IMR-90 (cell line): ENCODE data around the gene UPF1. TPM values are rescaled to one million over a fixed set of nuclear protein-coding genes. Genes with fewer than 3 reads are reported as not detected.

ENCODE experiments used
- ATAC-seq: fragments of 200-7000 bp; cut with Tn5 transposase; 2 replicates; pipeline ENCODE4 v1.9.1; 2020; ENCODE audit warnings: low read depth, mild to moderate bottlenecking, moderate library complexity
- BruUV-seq: library from RNA; stranded (reverse); fragments of 400-500 nt; replicated peaks from 2 replicates; lab custom pipeline; 2021; lab: Mats Ljungman, UMichigan
- CTCF ChIA-PET: fragments of 300-600 bp; formaldehyde crosslinking; extraction: SDS; loops from one replicate; lab custom pipeline; 2021; ENCODE audit warnings: antibody characterized with exemption; lab: Yijun Ruan, JAX
- POLR2A ChIA-PET: fragments of 300-600 bp; sonication (Branson Sonifier 250); formaldehyde crosslinking; loops from one replicate; lab custom pipeline; 2022; ENCODE audit warnings: antibody characterized with exemption; ENCODE audit not compliant: unreplicated experiment; lab: Charles Lee
- DNase-seq: peaks from one replicate; pipeline ENCODE4 v3.0.0; 2013
- H2AFZ ChIP-seq: replicated peaks from 2 replicates; pipeline ENCODE3; 2013; ENCODE audit warnings: low read length, mild to moderate bottlenecking; ENCODE audit not compliant: poor library complexity
- H2AK5ac ChIP-seq: 2 replicates; pipeline ENCODE4 v1.6.1; 2013; ENCODE audit warnings: low read depth, low read length, inconsistent platforms
- H2AK9ac ChIP-seq: replicated peaks from 2 replicates; pipeline ENCODE3; 2013; ENCODE audit warnings: mild to moderate bottlenecking, low read depth, low read length, moderate library complexity; ENCODE audit not compliant: poor library complexity
- H2BK120ac ChIP-seq: 2 replicates; pipeline ENCODE4 v1.6.1; 2013; ENCODE audit warnings: low read depth, low read length, inconsistent platforms
- H2BK15ac ChIP-seq: 3 replicates; pipeline ENCODE4 v1.6.1; 2013; ENCODE audit warnings: low read depth, low read length, inconsistent platforms
- H2BK20ac ChIP-seq: 2 replicates; pipeline ENCODE4 v1.6.1; 2013; ENCODE audit warnings: low read depth, mild to moderate bottlenecking, inconsistent platforms, low read length, moderate library complexity
- H2BK5ac ChIP-seq: 2 replicates; pipeline ENCODE4 v1.6.1; 2013; ENCODE audit warnings: mild to moderate bottlenecking, low read depth, low read length, inconsistent platforms; ENCODE audit not compliant: poor library complexity, severe bottlenecking
- H3K14ac ChIP-seq: replicated peaks from 2 replicates; pipeline ENCODE4 v1.6.1; 2013; ENCODE audit warnings: low read depth, low read length, inconsistent platforms
- H3K18ac ChIP-seq: 2 replicates; pipeline ENCODE4 v1.6.1; 2013; ENCODE audit warnings: low read depth, low read length, control low read depth
- H3K23ac ChIP-seq: 2 replicates; pipeline ENCODE4 v1.6.1; 2013; ENCODE audit warnings: low read depth, low read length, inconsistent platforms
- H3K27ac ChIP-seq: 2 replicates; pipeline ENCODE4 v1.5.1; 2013; ENCODE audit warnings: mild to moderate bottlenecking, control low read depth, low read length; ENCODE audit not compliant: insufficient read depth
- H3K27me3 ChIP-seq: 2 replicates; pipeline ENCODE4 v1.6.1; 2013; ENCODE audit warnings: low read length; ENCODE audit not compliant: control insufficient read depth, insufficient read depth
- H3K36me3 ChIP-seq: 2 replicates; pipeline ENCODE4 v1.6.1; 2013; ENCODE audit warnings: low read length, mixed read lengths; ENCODE audit not compliant: control insufficient read depth, insufficient read depth
- H3K4ac ChIP-seq: 2 replicates; pipeline ENCODE4 v1.6.1; 2013; ENCODE audit warnings: low read depth, low read length, inconsistent platforms
- H3K4me1 ChIP-seq: 2 replicates; pipeline ENCODE4 v1.6.1; 2013; ENCODE audit warnings: low read length, mixed read lengths; ENCODE audit not compliant: control insufficient read depth, insufficient read depth
- H3K4me2 ChIP-seq: 2 replicates; pipeline ENCODE4 v1.6.1; 2013; ENCODE audit warnings: low read depth, mild to moderate bottlenecking, control low read depth, low read length, moderate library complexity
- H3K4me3 ChIP-seq: 2 replicates; pipeline ENCODE4 v1.5.1; 2013; ENCODE audit warnings: low read depth, mild to moderate bottlenecking, control low read depth, low read length, moderate library complexity; ENCODE audit not compliant: insufficient read depth
- H3K56ac ChIP-seq: 2 replicates; pipeline ENCODE4 v1.6.1; 2013; ENCODE audit warnings: low read length, inconsistent platforms; ENCODE audit not compliant: insufficient read depth; ENCODE audit errors: extremely low read depth
- H3K79me1 ChIP-seq, 2 experiments: 2 replicates each; pipeline ENCODE4 v1.6.1; 2013; ENCODE audit warnings: low read length in 2 of 2, inconsistent platforms in 1 of 2, low read depth in 1 of 2
- H3K9ac ChIP-seq: 2 replicates; pipeline ENCODE4 v1.6.1; 2013; ENCODE audit warnings: low read depth, low read length, control low read depth
- H3K9me1 ChIP-seq: 2 replicates; pipeline ENCODE4 v1.6.1; 2013; ENCODE audit warnings: low read length, inconsistent platforms; ENCODE audit not compliant: insufficient read depth
- H3K9me3 ChIP-seq: 2 replicates; pipeline ENCODE4 v1.6.1; 2013; ENCODE audit warnings: low read length; ENCODE audit not compliant: control insufficient read depth, insufficient read depth
- H4K20me1 ChIP-seq: 2 replicates; pipeline ENCODE4 v1.6.1; 2013; ENCODE audit warnings: low read length, inconsistent platforms; ENCODE audit not compliant: insufficient read depth
- H4K5ac ChIP-seq: 2 replicates; pipeline ENCODE4 v1.6.1; 2013; ENCODE audit warnings: mild to moderate bottlenecking, low read depth, low read length, control low read depth
- H4K8ac ChIP-seq, 2 experiments: 2 replicates each; pipeline ENCODE4 v1.6.1; 2013; ENCODE audit warnings: low read depth in 2 of 2, low read length in 2 of 2, control low read depth in 1 of 2, inconsistent platforms in 1 of 2
- H4K91ac ChIP-seq: 2 replicates; pipeline ENCODE4 v1.6.1; 2013; ENCODE audit warnings: low read depth, low read length, inconsistent platforms; ENCODE audit not compliant: insufficient read depth
- CHD1 ChIP-seq: IDR thresholded peaks from 2 replicates; pipeline ENCODE4 v1.6.1; 2012; ENCODE audit warnings: low read depth, low read length, improper control_type of control experiment
- MAZ ChIP-seq: IDR thresholded peaks from 2 replicates; pipeline ENCODE4 v1.6.1; 2012; ENCODE audit warnings: low read depth, mild to moderate bottlenecking, low read length, improper control_type of control experiment, moderate library complexity, borderline replicate concordance
- NFE2L2 ChIP-seq: fragments of 150-350 bp; IDR thresholded peaks from 2 replicates; pipeline ENCODE4 v1.6.1; 2016; ENCODE audit warnings: low read depth, mild to moderate bottlenecking, low read length
- RFX5 ChIP-seq: IDR thresholded peaks from 2 replicates; pipeline ENCODE4 v1.8.0; 2012; ENCODE audit warnings: low read depth, mild to moderate bottlenecking, low read length, moderate library complexity
- WGBS, 2 experiments: methylation state at CpG; one replicate each; pipeline versions ENCODE4 v1.1.5 to v1.1.7; 2013; ENCODE audit warnings: missing lambda C conversion rate in 2 of 2; ENCODE audit not compliant: insufficient read length in 1 of 2; ENCODE audit errors: extremely low coverage in 2 of 2; 5-methylcytosine and 5-hydroxymethylcytosine counted together
- dilution Hi-C: fragments of 300-500 bp; cut with HindIII; formaldehyde crosslinking; loops from one replicate; pipeline ENCODE4 v1.14.3; 2018; ENCODE audit warnings: low sequenced_read_pairs; ENCODE audit not compliant: unreplicated experiment
- in situ Hi-C: fragments of 300-500 bp; cut with MboI; formaldehyde crosslinking; loops from 3 replicates; pipeline ENCODE4 v1.14.3; 2019; ENCODE audit warnings: low sequenced_read_pairs, inconsistent platforms, mixed read lengths
- intact Hi-C: fragments of 100-400 bp; cut with micrococcal nuclease; formaldehyde crosslinking; loops from 2 replicates; pipeline ENCODE4 v1.10.0; 2022
- polyA plus RNA-seq, 3 experiments: library from polyadenylated mRNA; depleted of rRNA; stranded (reverse); fragments of >200 nt; gene quantifications; 2 replicates each; pipeline ENCODE4 v1.2.3, GENCODE V29; 2012; ENCODE audit warnings: low replicate concordance in 1 of 3
- total RNA-seq: library from RNA; depleted of rRNA; stranded (reverse); fragments of >200 nt; gene quantifications from 2 replicates; pipeline ENCODE4 v1.2.3, GENCODE V29; 2012

The UPF1 gene
- total and polyA plus RNA-seq, 2 of the 4 experiments (the other 2 are of a cell fraction) = 31.2 to 50.3 TPM

- Histone ChIP-seq H3K27me3 (no peaks in the 10 kb centered on the region), H2AFZ (no peak overlapping the region), H3K18ac (no peak overlapping the region), H3K9ac (no peak overlapping the region), H3K36me3 (peaks cover 3% of the 10 kb centered on the region; the same call in 1 of the 2 replicates), H3K4me2 (no peak overlapping the region), H2BK120ac (no peak overlapping the region), H4K5ac (no peak overlapping the region), H2AK9ac (no peak overlapping the region), H2BK5ac (no peak overlapping the region), H3K23ac (no peak overlapping the region), H4K20me1 (no peaks in the 10 kb centered on the region; the same call in 1 of the 2 replicates), H2BK20ac (no peak overlapping the region), H3K14ac (no peak overlapping the region), H2AK5ac (no peak overlapping the region), H3K9me1 (no peaks in the 10 kb centered on the region; the same call in 1 of the 2 replicates), H4K91ac (no peak overlapping the region), H3K4me1 (no peaks in the 10 kb centered on the region), H3K9me3 (peaks cover 6% of the 10 kb centered on the region; the same call in 1 of the 2 replicates), H3K4me3 (no peak overlapping the region), H3K27ac (no peak overlapping the region), H4K8ac (no peak overlapping the region), H2BK15ac (no peak overlapping the region), H3K56ac (no peak overlapping the region), H3K79me1 (no peaks in the 10 kb centered on the region), H3K4ac (no peak overlapping the region)
- intact Hi-C loops (no loop called here), in situ Hi-C loops (no loop called here), dilution Hi-C loops (no loop called here)
- CTCF ChIA-PET = no interaction called here
- TF ChIP-seq RFX5 = no peak
- no peak for TF ChIP-seq CHD1
- no peak for TF ChIP-seq NFE2L2
- no peak for TF ChIP-seq MAZ
- ATAC-seq (no peak), DNase-seq (no peak)
- 87% methylated on average over 12 of the region's 25 CpGs; no CpG with 5 or more reads in 1 of the 2 experiments for WGBS, 2 experiments
- no TSS peak for BruUV-seq
- POLR2A ChIA-PET = no interaction called here
Observed at GRCh38 chr19:18878058-18878797, 46.5 kb downstream of the UPF1 start.
